A549 (cell line): ENCODE results near the gene LCP1.

Experiments used
- EHF ChIP-seq: fragments of 250-450 bp; sonication (Bioruptor Pico); IDR thresholded peaks from 2 replicates; pipeline ENCODE4 v1.5.0; 2020; ENCODE audit warnings: mild to moderate bottlenecking
- EP300 ChIP-seq, 2 experiments: fragments of >200 bp; sonication (Bioruptor Twin); formaldehyde crosslinking; IDR thresholded peaks; 2 replicates in 1 of 2; 3 replicates in 1 of 2; pipeline ENCODE4 v1.6.1; 2016 to 2017
- HMGXB4 ChIP-seq: fragments of 250-450 bp; sonication (Bioruptor Pico); IDR thresholded peaks from 2 replicates; pipeline ENCODE4 v1.5.0; 2021; ENCODE audit warnings: mild to moderate bottlenecking, moderate library complexity, borderline replicate concordance
- JUNB ChIP-seq: fragments of >200 bp; sonication (Bioruptor Twin); formaldehyde crosslinking; IDR thresholded peaks from 2 replicates; pipeline ENCODE4 v1.6.1; 2016
- MYC ChIP-seq: IDR thresholded peaks from 2 replicates; pipeline ENCODE4 v1.6.1; 2012; ENCODE audit warnings: mild to moderate bottlenecking, inconsistent platforms, low read length, improper control_type of control experiment, borderline replicate concordance
- POLR2A ChIP-seq: IDR thresholded peaks from 2 replicates; pipeline ENCODE4 v1.6.1; 2012; ENCODE audit warnings: mild to moderate bottlenecking, low read length
- RCOR1 ChIP-seq: fragments of 150-350 bp; IDR thresholded peaks from 2 replicates; pipeline ENCODE4 v1.6.1; 2014; ENCODE audit warnings: antibody characterized with exemption, low read length, low read depth
- ZC3H11A ChIP-seq: fragments of 450-650 bp; IDR thresholded peaks from 2 replicates; pipeline ENCODE4 v1.6.1; 2014; ENCODE audit warnings: antibody characterized with exemption, mild to moderate bottlenecking
- TF ChIP-seq, protein P1 (sequence below): fragments of >200 bp; sonication (Bioruptor Twin); formaldehyde crosslinking; IDR thresholded peaks from 3 replicates; pipeline ENCODE4 v1.5.1; 2016
- TF ChIP-seq, protein P2 (sequence below): IDR thresholded peaks from 2 replicates; pipeline ENCODE4 v1.6.1; 2012
- TF ChIP-seq, protein P3 (sequence below): fragments of 200-600 bp; sonication (generic); IDR thresholded peaks from 2 replicates; pipeline ENCODE4 v1.6.1; 2016; ENCODE audit warnings: antibody characterized with exemption, mild to moderate bottlenecking, moderate library complexity
- TF ChIP-seq, protein P4 (sequence below): fragments of 450-650 bp; IDR thresholded peaks from 2 replicates; pipeline ENCODE4 v1.6.1; 2014; ENCODE audit warnings: antibody characterized with exemption

- TF ChIP-seq, protein P1, sequence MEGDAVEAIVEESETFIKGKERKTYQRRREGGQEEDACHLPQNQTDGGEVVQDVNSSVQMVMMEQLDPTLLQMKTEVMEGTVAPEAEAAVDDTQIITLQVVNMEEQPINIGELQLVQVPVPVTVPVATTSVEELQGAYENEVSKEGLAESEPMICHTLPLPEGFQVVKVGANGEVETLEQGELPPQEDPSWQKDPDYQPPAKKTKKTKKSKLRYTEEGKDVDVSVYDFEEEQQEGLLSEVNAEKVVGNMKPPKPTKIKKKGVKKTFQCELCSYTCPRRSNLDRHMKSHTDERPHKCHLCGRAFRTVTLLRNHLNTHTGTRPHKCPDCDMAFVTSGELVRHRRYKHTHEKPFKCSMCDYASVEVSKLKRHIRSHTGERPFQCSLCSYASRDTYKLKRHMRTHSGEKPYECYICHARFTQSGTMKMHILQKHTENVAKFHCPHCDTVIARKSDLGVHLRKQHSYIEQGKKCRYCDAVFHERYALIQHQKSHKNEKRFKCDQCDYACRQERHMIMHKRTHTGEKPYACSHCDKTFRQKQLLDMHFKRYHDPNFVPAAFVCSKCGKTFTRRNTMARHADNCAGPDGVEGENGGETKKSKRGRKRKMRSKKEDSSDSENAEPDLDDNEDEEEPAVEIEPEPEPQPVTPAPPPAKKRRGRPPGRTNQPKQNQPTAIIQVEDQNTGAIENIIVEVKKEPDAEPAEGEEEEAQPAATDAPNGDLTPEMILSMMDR: no peak
- TF ChIP-seq, protein P2, sequence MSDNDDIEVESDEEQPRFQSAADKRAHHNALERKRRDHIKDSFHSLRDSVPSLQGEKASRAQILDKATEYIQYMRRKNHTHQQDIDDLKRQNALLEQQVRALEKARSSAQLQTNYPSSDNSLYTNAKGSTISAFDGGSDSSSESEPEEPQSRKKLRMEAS: no peak
- no peak for TF ChIP-seq EHF (CRISPR knock-in tag)
- TF ChIP-seq, protein P3, sequence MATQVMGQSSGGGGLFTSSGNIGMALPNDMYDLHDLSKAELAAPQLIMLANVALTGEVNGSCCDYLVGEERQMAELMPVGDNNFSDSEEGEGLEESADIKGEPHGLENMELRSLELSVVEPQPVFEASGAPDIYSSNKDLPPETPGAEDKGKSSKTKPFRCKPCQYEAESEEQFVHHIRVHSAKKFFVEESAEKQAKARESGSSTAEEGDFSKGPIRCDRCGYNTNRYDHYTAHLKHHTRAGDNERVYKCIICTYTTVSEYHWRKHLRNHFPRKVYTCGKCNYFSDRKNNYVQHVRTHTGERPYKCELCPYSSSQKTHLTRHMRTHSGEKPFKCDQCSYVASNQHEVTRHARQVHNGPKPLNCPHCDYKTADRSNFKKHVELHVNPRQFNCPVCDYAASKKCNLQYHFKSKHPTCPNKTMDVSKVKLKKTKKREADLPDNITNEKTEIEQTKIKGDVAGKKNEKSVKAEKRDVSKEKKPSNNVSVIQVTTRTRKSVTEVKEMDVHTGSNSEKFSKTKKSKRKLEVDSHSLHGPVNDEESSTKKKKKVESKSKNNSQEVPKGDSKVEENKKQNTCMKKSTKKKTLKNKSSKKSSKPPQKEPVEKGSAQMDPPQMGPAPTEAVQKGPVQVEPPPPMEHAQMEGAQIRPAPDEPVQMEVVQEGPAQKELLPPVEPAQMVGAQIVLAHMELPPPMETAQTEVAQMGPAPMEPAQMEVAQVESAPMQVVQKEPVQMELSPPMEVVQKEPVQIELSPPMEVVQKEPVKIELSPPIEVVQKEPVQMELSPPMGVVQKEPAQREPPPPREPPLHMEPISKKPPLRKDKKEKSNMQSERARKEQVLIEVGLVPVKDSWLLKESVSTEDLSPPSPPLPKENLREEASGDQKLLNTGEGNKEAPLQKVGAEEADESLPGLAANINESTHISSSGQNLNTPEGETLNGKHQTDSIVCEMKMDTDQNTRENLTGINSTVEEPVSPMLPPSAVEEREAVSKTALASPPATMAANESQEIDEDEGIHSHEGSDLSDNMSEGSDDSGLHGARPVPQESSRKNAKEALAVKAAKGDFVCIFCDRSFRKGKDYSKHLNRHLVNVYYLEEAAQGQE: no peak
- TF ChIP-seq POLR2A: no peak
- TF ChIP-seq JUNB: no peak
- no peak for TF ChIP-seq HMGXB4
- TF ChIP-seq ZC3H11A: no peak
- no peak for TF ChIP-seq EP300 (IDR thresholded peaks at IDR 0.05)
- no peak for TF ChIP-seq RCOR1
- TF ChIP-seq, protein P4, sequence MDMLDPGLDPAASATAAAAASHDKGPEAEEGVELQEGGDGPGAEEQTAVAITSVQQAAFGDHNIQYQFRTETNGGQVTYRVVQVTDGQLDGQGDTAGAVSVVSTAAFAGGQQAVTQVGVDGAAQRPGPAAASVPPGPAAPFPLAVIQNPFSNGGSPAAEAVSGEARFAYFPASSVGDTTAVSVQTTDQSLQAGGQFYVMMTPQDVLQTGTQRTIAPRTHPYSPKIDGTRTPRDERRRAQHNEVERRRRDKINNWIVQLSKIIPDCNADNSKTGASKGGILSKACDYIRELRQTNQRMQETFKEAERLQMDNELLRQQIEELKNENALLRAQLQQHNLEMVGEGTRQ: no peak
- TF ChIP-seq MYC: no peak
Measured at GRCh38 chr13:46172531-46172991, 9.4 kb downstream of the LCP1 start.
